Osteocyte (in vitro differentiated cells): ENCODE results near the gene ROR2. TPM values are rescaled to one million over a fixed set of nuclear protein-coding genes. Genes with fewer than 3 reads are reported as not detected.
"Not testable (repeated sequence)": the region's sequence is repeated elsewhere in the genome, so short reads cannot be mapped to it uniquely, and the experiment has no call there.

ENCODE experiments used
- DNase-seq: peaks from one replicate; pipeline ENCODE4 v3.0.0; 2021; ENCODE audit warnings: mixed read lengths; ENCODE audit not compliant: unreplicated experiment; ENCODE audit errors: extremely low spot score
- H3K27ac Mint-ChIP-seq: one replicate; pipeline ENCODE4 v1.8.0; 2021; ENCODE audit warnings: mild to moderate bottlenecking, mixed read lengths; ENCODE audit not compliant: unreplicated experiment
- H3K27me3 Mint-ChIP-seq: one replicate; pipeline ENCODE4 v1.8.0; 2021; ENCODE audit warnings: mixed read lengths; ENCODE audit not compliant: unreplicated experiment
- H3K36me3 Mint-ChIP-seq: one replicate; pipeline ENCODE4 v1.8.0; 2021; ENCODE audit warnings: mixed read lengths; ENCODE audit not compliant: unreplicated experiment
- H3K4me1 Mint-ChIP-seq: one replicate; pipeline ENCODE4 v1.8.0; 2021; ENCODE audit warnings: mixed read lengths; ENCODE audit not compliant: unreplicated experiment
- H3K4me3 Mint-ChIP-seq: one replicate; pipeline ENCODE4 v1.8.0; 2021; ENCODE audit warnings: mild to moderate bottlenecking, moderate library complexity, mixed read lengths; ENCODE audit not compliant: unreplicated experiment
- H3K9me3 Mint-ChIP-seq: one replicate; pipeline ENCODE4 v1.8.0; 2021; ENCODE audit warnings: mixed read lengths; ENCODE audit not compliant: unreplicated experiment
- total RNA-seq: library from RNA; stranded (reverse); gene quantifications from 2 replicates; pipeline ENCODE4 v1.2.1, GENCODE V29; 2021
- TF ChIP-seq, protein P1 (sequence below): fragments of 200-600 bp; sonication (generic); IDR thresholded peaks from 2 replicates; pipeline ENCODE4 v1.5.0; 2021; ENCODE audit warnings: antibody characterized with exemption, mild to moderate bottlenecking, moderate library complexity

The ROR2 gene
- total RNA-seq, 1 donor from 2014 or later: 48.2 TPM

DNA sequence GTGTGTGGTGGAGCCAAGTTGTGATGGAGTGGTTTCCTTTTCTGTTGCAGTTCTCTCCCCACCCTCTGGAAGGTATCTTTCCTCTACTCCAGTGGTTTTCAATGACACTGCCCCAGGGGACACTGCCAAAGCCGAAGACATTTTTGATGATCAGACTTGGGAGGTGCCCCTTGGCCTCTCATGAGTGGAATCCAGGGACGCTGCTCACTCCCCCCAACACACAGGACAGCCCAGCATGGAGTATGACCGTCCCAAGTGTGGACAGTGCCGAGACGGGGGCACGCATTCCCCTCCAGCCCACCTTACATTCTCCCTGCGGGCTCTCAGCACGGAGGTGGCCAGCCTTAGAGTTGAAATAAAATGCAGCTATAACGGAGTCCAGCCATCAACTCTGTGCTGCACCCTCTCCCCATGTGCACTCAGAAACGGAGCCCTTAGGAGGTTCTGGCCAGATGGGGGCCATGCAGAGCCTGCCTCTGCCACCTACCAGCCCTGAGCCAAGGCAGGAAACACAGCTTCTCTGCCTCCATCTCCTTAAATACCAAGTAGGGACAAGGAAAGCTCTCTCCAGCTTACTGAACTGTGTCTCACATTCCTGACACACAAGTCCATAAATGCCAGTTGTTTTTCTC, 150.8 kb downstream of the ROR2 start:
- Mint-ChIP-seq H3K4me3 (no peak overlapping the region), H3K36me3 (no peaks in the 10 kb centered on the region), H3K9me3 (no peaks in the 10 kb centered on the region), H3K27me3 (no peaks in the 10 kb centered on the region), H3K27ac (peak overlapping the region; percentile 67), H3K4me1 (peaks cover 47% of the 10 kb centered on the region)
- DNase-seq: no peak
- TF ChIP-seq, protein P1, sequence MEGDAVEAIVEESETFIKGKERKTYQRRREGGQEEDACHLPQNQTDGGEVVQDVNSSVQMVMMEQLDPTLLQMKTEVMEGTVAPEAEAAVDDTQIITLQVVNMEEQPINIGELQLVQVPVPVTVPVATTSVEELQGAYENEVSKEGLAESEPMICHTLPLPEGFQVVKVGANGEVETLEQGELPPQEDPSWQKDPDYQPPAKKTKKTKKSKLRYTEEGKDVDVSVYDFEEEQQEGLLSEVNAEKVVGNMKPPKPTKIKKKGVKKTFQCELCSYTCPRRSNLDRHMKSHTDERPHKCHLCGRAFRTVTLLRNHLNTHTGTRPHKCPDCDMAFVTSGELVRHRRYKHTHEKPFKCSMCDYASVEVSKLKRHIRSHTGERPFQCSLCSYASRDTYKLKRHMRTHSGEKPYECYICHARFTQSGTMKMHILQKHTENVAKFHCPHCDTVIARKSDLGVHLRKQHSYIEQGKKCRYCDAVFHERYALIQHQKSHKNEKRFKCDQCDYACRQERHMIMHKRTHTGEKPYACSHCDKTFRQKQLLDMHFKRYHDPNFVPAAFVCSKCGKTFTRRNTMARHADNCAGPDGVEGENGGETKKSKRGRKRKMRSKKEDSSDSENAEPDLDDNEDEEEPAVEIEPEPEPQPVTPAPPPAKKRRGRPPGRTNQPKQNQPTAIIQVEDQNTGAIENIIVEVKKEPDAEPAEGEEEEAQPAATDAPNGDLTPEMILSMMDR: no peak

GRCh38 chr9:91798273-91799112, 151.5 kb downstream of the ROR2 start:
- not testable (repeated sequence) for H3K4me3 Mint-ChIP-seq, H3K36me3 Mint-ChIP-seq, DNase-seq, H3K27me3 Mint-ChIP-seq, H3K9me3 Mint-ChIP-seq
- Mint-ChIP-seq H3K4me1 (peaks cover 40% of the 10 kb centered on the region), H3K27ac (peak overlapping the region; percentile 67)

DNA sequence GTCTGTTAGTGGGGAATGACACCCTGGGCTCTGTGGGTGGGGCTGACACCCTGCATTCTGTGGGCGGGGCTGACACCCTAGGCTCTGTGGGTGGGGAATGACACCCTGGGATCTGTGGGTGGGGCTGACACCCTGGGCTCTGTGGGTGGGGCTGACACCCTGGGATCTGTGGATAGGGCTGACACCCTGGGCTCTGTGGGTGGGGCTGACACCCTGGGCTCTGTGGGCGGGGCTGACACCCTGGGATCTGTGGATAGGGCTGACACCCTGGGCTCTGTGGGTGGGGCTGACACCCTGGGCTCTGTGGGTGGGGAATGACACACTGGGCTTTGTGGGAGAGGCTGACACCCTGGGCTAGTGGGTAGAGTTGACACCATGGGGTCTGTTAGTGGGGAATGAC, 152.5 kb downstream of the ROR2 start:
- not testable (repeated sequence) for H3K9me3 Mint-ChIP-seq

GRCh38 chr9:91796516-91796915, 153.5 kb downstream of the ROR2 start:
- H3K4me1 Mint-ChIP-seq: peaks cover 31% of the 10 kb centered on the region
- H3K27ac Mint-ChIP-seq, DNase-seq, H3K27me3 Mint-ChIP-seq, H3K36me3 Mint-ChIP-seq, H3K4me3 Mint-ChIP-seq, H3K9me3 Mint-ChIP-seq: not testable (repeated sequence)

More for the DNA sequence above, 152.5 kb downstream of the ROR2 start:
- H3K4me1 Mint-ChIP-seq: peaks cover 35% of the 10 kb centered on the region
- not testable (repeated sequence) for H3K27me3 Mint-ChIP-seq, H3K27ac Mint-ChIP-seq, H3K36me3 Mint-ChIP-seq, DNase-seq, H3K4me3 Mint-ChIP-seq

DNA sequence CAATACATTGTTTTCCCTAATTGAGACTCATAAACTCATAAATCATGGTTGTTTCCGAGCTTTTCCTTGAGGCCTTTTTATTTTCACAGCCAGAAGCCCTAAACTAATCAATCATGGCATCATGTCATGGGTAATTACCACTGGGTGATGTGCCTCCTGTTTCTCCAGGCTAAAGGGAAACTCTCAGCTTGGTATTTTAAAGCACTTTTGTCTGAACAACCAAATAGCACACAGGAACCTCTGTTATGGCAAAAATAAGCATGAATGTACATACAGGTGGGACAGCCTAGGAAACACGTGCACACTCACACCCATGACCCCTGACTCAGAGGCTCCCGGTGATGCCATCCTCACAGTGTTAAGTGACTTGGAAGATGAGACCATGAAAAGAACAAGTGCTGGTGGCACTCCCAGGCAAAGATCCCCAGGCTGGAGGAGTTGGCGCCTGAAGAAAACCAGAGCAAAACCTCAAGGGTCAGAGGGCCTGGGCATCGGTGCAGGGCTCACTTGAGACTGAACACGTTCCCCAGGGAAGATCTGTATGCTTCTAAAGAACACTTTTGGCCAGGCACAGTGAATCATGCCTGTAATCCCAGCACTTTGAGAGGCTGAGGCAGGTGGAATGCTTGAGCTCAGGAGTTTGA, 154.3 kb downstream of the ROR2 start:
- no peaks in the 10 kb centered on the region for H3K27me3 Mint-ChIP-seq
- H3K9me3 Mint-ChIP-seq: no peaks in the 10 kb centered on the region
- no peak for DNase-seq
- H3K4me1 Mint-ChIP-seq: peaks cover 36% of the 10 kb centered on the region
- TF ChIP-seq, protein P1: no peak
- peak overlapping the region; percentile 23 for H3K27ac Mint-ChIP-seq
- H3K36me3 Mint-ChIP-seq: no peaks in the 10 kb centered on the region
- no peak overlapping the region for H3K4me3 Mint-ChIP-seq

DNA sequence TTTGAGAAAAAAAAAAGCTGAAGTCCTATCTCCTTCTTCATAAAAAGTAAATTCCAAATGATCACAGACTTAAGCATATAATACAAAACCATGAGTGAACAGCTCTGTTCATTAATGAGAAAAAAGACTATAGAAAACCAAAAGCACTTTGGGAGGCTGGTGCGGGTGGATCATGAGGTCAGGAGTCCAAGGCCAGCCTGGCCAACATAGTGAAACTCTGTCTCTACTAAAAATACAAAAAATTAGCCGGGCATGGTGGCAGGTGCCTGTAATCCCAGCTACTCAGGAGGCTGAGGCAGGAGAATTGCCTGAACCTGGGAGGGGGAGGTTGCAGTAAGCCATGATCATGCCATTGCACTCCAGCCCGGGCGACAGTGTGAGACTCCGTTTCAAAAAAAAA, 156.7 kb downstream of the ROR2 start:
- H3K27ac Mint-ChIP-seq, H3K27me3 Mint-ChIP-seq, H3K9me3 Mint-ChIP-seq, H3K4me3 Mint-ChIP-seq, DNase-seq, H3K36me3 Mint-ChIP-seq: not testable (repeated sequence)
- peaks cover 23% of the 10 kb centered on the region for H3K4me1 Mint-ChIP-seq

DNA sequence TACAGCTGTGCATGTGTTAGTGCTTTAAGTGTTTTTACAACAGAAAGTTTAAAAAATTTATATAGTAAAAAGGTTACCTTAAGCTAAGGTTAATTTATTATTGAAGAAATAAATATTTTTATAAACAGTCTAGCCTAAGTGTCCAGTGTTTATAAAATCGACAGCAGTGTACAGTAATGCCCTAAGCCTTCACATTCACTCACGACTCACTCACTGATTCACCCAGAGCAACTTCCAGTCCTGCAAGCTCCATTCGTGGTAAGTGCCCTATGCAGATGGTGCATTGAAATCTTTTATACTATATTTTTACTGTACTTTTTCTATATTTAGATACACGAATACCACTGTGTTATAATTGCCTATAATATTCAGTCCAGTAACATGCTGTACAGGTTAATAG, 159.1 kb downstream of the ROR2 start:
- TF ChIP-seq, protein P1: no peak
- peaks cover 9% of the 10 kb centered on the region for H3K9me3 Mint-ChIP-seq
- H3K27ac Mint-ChIP-seq: no peak overlapping the region
- H3K4me1 Mint-ChIP-seq: peaks cover 29% of the 10 kb centered on the region
- peaks cover 11% of the 10 kb centered on the region for H3K36me3 Mint-ChIP-seq
- H3K4me3 Mint-ChIP-seq: no peak overlapping the region
- H3K27me3 Mint-ChIP-seq: no peaks in the 10 kb centered on the region
- no peak for DNase-seq
